ENCODE data around the gene CLEC12A.

The CLEC12A gene

GRCh38 chr12:10001171-10001776, 30.1 kb downstream of the CLEC12A start:
- in situ Hi-C loops (cut with HindIII; ENCODE audit: low sequenced_read_pairs) = no loop called here
- DNase-seq (ENCODE audit: low read depth) = no peak
- no peak for TF ChIP-seq CTCF (IDR thresholded peaks at IDR 0.05; ENCODE audit: low read depth, low read length, missing control alignments)
- no peak overlapping the region for H3K4me3 ChIP-seq (ENCODE audit: low read depth, low read length)

- in situ Hi-C loops (cut with HindIII; ENCODE audit: low sequenced_read_pairs) = no loop called here
- H3K4me3 ChIP-seq (ENCODE audit: low read depth, low read length) = no peak overlapping the region
- no peak for DNase-seq (ENCODE audit: low read depth)
- TF ChIP-seq CTCF (IDR thresholded peaks at IDR 0.05; ENCODE audit: low read depth, low read length, missing control alignments) = no peak
Measured at GRCh38 chr12:10012630-10013330, 41.6 kb downstream of the CLEC12A start.

GRCh38 chr12:10015450-10015849, 44.2 kb downstream of the CLEC12A start:
- in situ Hi-C loops (cut with HindIII; ENCODE audit: low sequenced_read_pairs) = no loop called here
- TF ChIP-seq CTCF (IDR thresholded peaks at IDR 0.05; ENCODE audit: low read depth, low read length, missing control alignments) = no peak
- DNase-seq (ENCODE audit: low read depth) = no peak
- no peak overlapping the region for H3K4me3 ChIP-seq (ENCODE audit: low read depth, low read length)

- H3K4me3 ChIP-seq (ENCODE audit: low read depth, low read length) = no peak overlapping the region
- no peak for TF ChIP-seq CTCF (IDR thresholded peaks at IDR 0.05; ENCODE audit: low read depth, low read length, missing control alignments)
- no peak for DNase-seq (ENCODE audit: low read depth)
- in situ Hi-C loops (cut with HindIII; ENCODE audit: low sequenced_read_pairs) = no loop called here
Measured at GRCh38 chr12:10016881-10017280, 45.7 kb downstream of the CLEC12A start.

- H3K4me3 ChIP-seq (ENCODE audit: low read depth, low read length) = no peak overlapping the region
- no peak for DNase-seq (ENCODE audit: low read depth)
- in situ Hi-C loops (cut with HindIII; ENCODE audit: low sequenced_read_pairs) = no loop called here
- no peak for TF ChIP-seq CTCF (IDR thresholded peaks at IDR 0.05; ENCODE audit: low read depth, low read length, missing control alignments)
Measured at GRCh38 chr12:10018386-10018785, 47.2 kb downstream of the CLEC12A start.

- no peak for TF ChIP-seq CTCF (IDR thresholded peaks at IDR 0.05; ENCODE audit: low read depth, low read length, missing control alignments)
- in situ Hi-C loops (cut with HindIII; ENCODE audit: low sequenced_read_pairs) = no loop called here
- H3K4me3 ChIP-seq (ENCODE audit: low read depth, low read length) = no peak overlapping the region
- no peak for DNase-seq (ENCODE audit: low read depth)
Measured at GRCh38 chr12:10021342-10021741, 50.1 kb downstream of the CLEC12A start.
